ENCODE data around the gene PDZRN3. TPM values are rescaled to one million over a fixed set of nuclear protein-coding genes. Genes with fewer than 3 reads are reported as not detected.
A peak's percentile ranks its signal among the peaks of the same experiment; 100 is the strongest.

The PDZRN3 gene
- total RNA-seq, 1 donor from 2014 or later, result 75.9 TPM

GRCh38 chr3:73605412-73605811 is 19.3 kb downstream of the PDZRN3 start:
- intact Hi-C loops (cut with DNase I), result no loop called here
- Histone ChIP-seq H3K27me3 (no peaks in the 10 kb centered on the region), H3K27ac (peak overlapping the region; percentile 41), H3K36me3 (no peaks in the 10 kb centered on the region), H3K9me3 (no peaks in the 10 kb centered on the region), H3K4me1 (peaks cover 65% of the 10 kb centered on the region), H3K4me3 (no peak overlapping the region)
- TF ChIP-seq POLR2A (IDR thresholded peaks at IDR 0.05) (no peak), CTCF (IDR thresholded peaks at IDR 0.05) (no peak), POLR2AphosphoS5 (IDR thresholded peaks at IDR 0.05; ENCODE audit: insufficient read depth in 1 of 2, low read depth in 1 of 2) (no peak)
- no peak for DNase-seq (ENCODE audit: extremely low spot score in 2 of 2)

GRCh38 chr3:73604451-73604850 is 20.3 kb downstream of the PDZRN3 start:
- Histone ChIP-seq H3K36me3 (no peaks in the 10 kb centered on the region), H3K4me3 (no peak overlapping the region), H3K27ac (peak overlapping the region; percentile 62), H3K27me3 (no peaks in the 10 kb centered on the region), H3K9me3 (no peaks in the 10 kb centered on the region), H3K4me1 (peaks cover 63% of the 10 kb centered on the region)
- no peak for DNase-seq (ENCODE audit: extremely low spot score in 2 of 2)
- TF ChIP-seq POLR2AphosphoS5 (IDR thresholded peaks at IDR 0.05; ENCODE audit: insufficient read depth in 1 of 2, low read depth in 1 of 2), result no peak
- no peak for TF ChIP-seq POLR2A (IDR thresholded peaks at IDR 0.05)
- no peak for TF ChIP-seq CTCF (IDR thresholded peaks at IDR 0.05)
- intact Hi-C loops (cut with DNase I), result no loop called here

GRCh38 chr3:73603762-73604171 is 21.0 kb downstream of the PDZRN3 start:
- TF ChIP-seq POLR2AphosphoS5 (IDR thresholded peaks at IDR 0.05; ENCODE audit: insufficient read depth in 1 of 2, low read depth in 1 of 2) (no peak), CTCF (IDR thresholded peaks at IDR 0.05) (no peak), POLR2A (IDR thresholded peaks at IDR 0.05) (no peak)
- Histone ChIP-seq H3K4me3 (no peak overlapping the region), H3K27ac (peak overlapping the region; percentile 62), H3K36me3 (no peaks in the 10 kb centered on the region), H3K9me3 (no peaks in the 10 kb centered on the region), H3K27me3 (no peaks in the 10 kb centered on the region), H3K4me1 (peaks cover 56% of the 10 kb centered on the region)
- DNase-seq (ENCODE audit: extremely low spot score in 2 of 2), result no peak
- intact Hi-C loops (cut with DNase I), result no loop called here

- no peaks in the 10 kb centered on the region for H3K27me3 ChIP-seq
- no peak overlapping the region for H3K4me3 ChIP-seq
- H3K9me3 ChIP-seq, result no peaks in the 10 kb centered on the region
- TF ChIP-seq POLR2A (IDR thresholded peaks at IDR 0.05) (no peak), CTCF (IDR thresholded peaks at IDR 0.05) (no peak), POLR2AphosphoS5 (IDR thresholded peaks at IDR 0.05; ENCODE audit: insufficient read depth in 1 of 2, low read depth in 1 of 2) (no peak)
- H3K4me1 ChIP-seq, result peaks cover 47% of the 10 kb centered on the region
- intact Hi-C loops (cut with DNase I), result no loop called here
- peak overlapping the region; percentile 12 for H3K27ac ChIP-seq
- no peak for DNase-seq (ENCODE audit: extremely low spot score in 2 of 2)
- no peaks in the 10 kb centered on the region for H3K36me3 ChIP-seq
Measured at GRCh38 chr3:73602170-73602569, 22.6 kb downstream of the PDZRN3 start.

- Histone ChIP-seq H3K36me3 (no peaks in the 10 kb centered on the region), H3K9me3 (no peaks in the 10 kb centered on the region), H3K4me3 (no peak overlapping the region), H3K27me3 (no peaks in the 10 kb centered on the region), H3K27ac (peak overlapping the region; percentile 12), H3K4me1 (peaks cover 40% of the 10 kb centered on the region)
- no peak for DNase-seq (ENCODE audit: extremely low spot score in 2 of 2)
- no peak for TF ChIP-seq POLR2AphosphoS5 (IDR thresholded peaks at IDR 0.05; ENCODE audit: insufficient read depth in 1 of 2, low read depth in 1 of 2)
- TF ChIP-seq POLR2A (IDR thresholded peaks at IDR 0.05), result no peak
- no peak for TF ChIP-seq CTCF (IDR thresholded peaks at IDR 0.05)
- intact Hi-C loops (cut with DNase I), result no loop called here
Measured at GRCh38 chr3:73601481-73601880, 23.3 kb downstream of the PDZRN3 start.
